Activated CD4-positive, CD25-positive, alpha-beta regulatory T cell treated with anti-CD3 and anti-CD28 coated beads, Interleukin-2, amount 50 U/mL, for 16 hours (primary cell): Measurements from ENCODE around the gene ST3GAL5.

Experiments used
- DNase-seq: peaks from one replicate; pipeline ENCODE4 v3.0.0-alpha.2; 2020; ENCODE audit warnings: low read depth, low spot score

The ST3GAL5 gene

DNA sequence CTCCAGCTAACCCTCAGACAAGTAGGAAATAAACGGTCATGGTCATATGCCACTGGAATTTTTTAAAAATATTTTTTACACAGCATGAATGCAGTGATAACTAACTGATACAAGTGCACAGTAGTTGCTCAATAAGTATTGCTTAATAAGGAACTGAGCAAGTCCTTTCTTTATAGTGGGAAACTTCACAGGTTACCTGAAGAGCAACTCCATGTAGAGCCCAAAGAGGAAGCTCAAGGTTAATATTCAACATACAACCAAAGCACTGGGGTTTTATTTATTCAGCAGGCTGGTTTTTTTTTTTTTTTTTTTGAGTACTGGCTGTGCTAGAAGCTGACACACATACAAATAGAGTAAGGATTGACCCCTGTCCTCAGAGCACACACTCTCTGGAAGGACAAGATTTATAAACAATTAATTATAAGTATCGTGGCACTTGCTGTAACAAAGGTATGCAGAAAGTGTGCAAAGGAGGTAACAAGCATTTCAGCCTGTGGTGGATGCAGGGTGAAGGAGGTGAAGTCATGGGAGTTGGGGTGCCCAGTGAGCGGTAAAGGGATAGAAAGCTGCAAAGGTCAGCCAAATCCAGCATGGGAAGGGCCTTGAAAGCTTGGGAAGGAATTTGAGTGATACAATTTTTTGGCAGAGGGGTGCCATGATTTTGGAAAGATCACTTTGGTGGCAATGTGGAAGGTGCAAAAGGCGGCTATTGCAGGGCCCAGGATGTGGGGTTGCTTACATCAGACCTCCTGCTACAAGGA, 82.3 kb downstream of the ST3GAL5 start:
- no peak for DNase-seq

DNA sequence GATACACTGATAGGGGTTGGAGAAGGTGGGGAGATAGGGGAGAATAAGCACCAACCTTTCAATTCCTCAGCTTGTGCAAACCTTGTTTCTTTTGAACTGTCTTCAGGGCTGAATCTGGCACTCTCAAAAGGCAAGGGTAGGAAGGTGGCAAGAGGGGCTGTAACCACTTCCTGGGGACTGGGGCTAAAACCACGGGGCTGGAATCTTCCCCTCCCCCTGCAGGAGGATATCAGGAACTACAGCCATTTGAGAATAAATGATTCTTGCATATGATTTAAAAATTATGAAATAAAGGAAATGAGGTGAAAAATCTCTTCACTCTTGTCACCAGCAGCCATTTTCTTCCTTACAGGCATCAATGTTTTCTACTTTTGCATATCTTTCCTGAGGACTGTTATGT, 84.2 kb downstream of the ST3GAL5 start:
- DNase-seq = no peak

DNA sequence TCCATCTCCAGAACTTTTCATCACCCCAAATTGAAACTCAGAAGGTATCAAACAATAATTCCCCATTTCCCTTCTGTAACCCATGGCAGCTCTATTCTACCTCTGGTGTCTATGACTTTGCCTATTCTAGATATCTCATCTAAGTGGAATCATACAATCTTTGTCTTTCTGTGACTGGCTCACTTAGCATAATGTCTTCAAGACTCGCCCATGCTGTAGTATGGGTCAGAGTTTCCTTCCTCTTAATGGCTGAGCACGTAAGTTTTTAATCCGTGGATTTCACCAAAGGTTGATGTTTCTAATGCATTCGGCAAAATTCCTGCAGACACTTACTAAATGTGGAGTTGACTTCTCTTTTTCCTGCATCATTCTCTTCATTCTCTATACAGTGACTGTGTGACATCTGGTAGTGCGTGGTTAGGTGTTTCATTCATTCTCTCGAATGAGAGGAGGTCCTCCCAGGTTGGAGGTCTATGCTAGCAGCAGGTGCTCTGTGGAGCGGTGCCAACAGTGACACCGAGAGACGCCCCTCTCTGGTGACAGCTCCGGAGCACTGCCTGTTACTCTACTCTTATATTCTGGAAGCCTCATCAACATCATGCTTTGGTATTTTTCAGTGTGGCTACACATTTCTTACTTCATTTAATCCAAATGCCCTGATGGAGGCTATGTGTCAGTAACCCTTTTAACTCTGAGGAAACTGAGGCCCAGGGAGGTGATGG, 84.9 kb downstream of the ST3GAL5 start:
- no peak for DNase-seq

DNA sequence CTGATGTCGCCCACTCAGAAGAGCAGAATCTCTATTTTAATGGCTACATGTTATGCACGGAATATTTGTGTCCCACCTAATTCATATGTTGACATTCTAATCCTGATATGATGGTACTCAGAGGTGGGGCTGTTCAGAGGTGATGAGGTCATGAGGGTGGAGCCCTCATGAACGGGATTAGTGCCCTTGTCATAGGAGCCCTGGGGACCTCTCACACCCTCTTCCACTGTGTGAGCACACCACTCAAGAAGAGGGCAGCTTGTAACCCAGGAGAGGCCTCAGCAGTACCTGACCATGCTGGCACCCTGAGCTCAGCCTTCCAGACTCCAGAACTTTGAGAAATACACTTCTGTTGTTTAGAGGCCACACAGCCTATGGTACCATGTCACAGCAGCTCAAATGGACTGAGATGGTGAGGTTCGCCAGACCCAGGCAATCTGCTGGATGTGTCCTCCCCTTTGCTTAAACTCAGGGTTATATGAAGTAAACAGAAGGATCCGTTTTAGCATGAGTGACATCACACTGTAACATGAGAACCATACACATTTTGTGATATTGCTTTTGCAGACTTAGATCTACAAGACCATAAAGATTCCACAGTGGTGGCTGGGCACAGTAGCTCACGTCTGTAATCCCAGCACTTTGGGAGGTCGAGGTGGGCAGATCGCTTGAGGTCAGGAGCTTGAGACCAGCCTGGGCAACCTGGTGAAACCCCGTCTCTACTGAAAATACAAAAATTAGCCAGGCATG, 86.3 kb downstream of the ST3GAL5 start:
- no peak for DNase-seq

DNA sequence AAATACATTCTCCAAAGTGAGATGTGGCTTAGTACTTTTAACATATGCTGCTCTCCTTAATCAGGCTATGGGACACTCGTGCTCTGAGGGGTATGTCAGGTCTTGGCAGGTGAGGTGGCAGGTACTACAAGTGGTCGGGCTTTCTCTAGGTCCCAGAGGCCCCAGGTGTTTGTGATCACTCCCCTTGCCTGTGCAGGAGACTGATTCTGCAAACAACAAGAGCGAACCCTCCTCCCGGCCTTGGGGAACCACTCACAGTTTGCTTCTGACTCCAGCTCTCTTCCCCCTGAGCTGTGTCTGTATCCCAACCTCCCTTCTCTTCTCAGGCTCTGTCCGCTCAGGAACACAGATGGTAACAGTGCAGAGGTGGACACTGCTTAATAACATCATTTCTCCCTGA, 86.9 kb downstream of the ST3GAL5 start:
- DNase-seq = no peak

DNA sequence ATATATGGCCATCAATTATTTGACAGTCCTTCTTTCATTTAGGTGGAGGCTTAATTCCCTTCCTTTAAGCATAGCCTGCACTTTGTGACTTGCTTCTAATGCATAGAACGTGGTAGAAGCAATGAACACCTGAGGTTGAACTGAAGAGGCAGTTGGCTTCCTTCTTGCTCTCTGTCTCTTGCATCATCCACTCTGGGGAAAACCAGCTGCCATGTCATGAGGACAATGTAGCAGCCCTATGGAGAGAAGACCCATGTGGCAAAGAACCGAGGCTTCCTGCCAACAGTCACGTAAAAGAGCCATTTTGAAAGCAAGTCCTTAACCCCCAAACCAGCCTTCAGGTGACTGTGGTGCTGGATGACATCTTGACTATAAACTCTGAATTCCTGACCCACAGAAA, 88.2 kb downstream of the ST3GAL5 start:
- DNase-seq = no peak

DNA sequence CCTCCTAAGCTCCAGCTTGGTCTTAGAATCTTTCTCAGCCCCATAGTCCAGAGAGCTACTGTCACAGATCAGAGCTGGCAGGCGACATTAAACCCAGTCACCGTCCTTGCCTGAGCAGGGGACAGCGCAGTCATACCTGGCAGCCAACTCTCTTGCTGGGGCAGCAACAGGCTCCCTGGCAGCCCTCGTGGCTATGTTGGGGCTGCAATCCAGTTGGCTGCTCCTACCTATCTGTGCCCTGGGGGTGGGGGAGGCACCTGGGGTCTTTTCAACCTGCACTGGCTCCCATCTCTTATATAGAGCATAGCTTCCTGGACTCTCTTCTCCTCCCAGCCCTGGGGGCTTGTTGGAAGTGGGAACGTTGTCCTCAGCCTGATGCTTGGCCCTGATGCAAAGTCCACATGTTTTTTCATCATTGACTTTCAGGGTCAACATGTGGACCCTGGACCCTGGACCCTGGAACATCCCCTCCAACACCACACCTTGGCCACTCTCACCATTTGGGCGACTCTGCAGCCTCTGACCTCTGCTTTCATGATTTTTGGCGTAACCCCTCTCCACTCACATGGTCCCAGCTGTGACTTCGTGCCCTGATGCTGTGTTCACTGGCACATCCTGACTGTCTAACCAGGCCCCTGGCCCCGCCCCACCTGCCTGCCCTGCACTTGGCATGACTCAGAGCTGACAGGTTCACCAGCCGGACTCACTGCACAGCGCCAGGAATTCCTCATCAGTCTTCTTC, 89.4 kb downstream of the ST3GAL5 start:
- no peak for DNase-seq

DNA sequence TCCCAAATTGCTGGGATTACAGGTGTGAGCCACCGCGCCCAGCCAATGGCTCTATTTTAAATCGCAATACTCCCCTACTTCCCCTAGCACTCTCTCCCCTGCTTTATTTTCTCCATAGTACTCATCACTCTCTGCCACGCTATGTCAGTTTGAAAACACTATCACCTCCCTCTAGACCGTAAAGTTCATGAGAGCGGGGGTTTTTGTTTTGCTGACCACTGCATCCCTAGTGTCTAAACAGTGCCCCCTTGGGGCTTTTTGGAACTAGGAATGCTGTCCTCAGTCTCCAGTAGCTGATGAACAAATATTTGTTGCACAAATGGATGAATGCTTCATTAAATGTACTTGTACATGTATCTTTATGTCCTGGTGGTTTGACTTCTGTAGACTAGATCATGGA, 90.9 kb downstream of the ST3GAL5 start:
- DNase-seq = no peak

DNA sequence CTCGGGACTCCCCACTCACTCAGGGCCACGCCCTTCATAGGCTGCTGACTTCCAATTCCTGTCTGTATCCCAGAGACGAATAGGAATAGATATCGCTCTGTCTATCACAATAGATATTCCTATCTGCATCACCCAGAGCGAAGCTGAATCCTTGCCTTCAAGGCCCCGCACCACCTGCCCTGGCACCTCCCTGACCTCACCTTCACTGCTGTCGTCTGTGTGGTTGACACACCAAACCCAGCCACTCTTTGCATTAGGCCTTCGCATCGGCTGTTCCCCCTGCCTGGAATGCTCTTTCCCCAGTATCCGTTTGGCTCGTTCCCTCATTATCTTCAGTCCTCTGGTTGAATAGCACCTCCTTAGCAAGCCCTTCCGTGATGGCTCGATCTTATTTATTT, 91.5 kb downstream of the ST3GAL5 start:
- no peak for DNase-seq

DNA sequence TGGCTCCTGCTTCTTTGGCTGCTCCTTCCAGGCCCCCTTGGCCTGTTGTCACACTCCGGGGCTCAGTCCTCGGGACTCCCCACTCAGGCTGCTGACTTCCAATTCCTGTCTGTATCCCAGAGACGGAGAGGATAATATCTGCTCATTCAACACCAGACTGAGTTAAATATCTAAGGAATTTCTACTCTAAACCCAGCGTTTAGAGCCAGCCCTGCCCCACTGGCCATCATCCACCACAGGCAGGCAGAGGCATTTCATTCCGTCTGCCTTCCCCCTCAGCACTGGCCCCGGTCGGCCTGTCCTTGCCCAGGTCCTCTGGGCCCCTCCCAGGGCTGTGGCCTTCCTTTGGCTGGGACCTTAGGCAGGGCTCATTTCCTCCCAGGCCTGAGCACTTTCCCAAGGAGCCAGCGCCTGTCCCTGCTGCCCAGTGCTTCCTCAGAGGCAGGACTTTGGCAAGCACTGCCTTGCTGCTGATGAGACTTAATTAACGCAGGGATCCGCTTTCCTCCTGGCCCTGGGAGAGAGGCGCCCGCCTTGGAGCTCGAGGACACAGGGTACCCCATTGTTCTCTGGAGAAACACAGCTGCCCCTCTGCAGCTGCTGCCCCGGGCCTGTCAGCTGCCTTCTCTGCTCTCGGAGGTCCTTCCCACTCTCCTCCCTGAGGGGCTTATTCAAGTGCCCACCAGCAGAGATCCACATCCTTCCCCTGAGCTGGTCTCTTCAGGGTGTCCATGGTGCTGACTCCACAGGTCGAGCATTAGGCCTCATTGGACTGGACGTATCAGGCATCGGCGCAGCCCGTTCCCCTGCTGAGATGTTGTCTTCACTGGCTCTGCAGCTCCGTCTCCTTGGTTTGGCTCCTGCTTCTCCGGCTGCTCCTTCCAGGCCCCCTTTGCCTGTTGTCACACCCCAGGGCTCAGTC, 92.2 kb downstream of the ST3GAL5 start:
- no peak for DNase-seq

DNA sequence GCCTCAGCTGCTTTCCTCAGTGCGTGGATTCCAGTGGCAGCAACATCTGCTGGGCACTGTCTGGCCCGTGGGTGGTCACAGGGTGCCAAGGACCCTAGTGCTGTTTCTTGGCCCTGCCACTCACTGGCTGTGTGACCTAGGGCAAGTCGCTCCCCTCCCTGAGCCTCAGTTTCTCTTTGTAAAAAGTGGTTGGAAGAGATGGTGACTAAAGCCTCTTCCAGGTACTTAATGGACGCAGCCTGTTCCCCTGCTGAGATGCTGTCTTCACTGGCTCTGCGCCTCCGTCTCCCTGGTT, 92.8 kb downstream of the ST3GAL5 start:
- DNase-seq = no peak

DNA sequence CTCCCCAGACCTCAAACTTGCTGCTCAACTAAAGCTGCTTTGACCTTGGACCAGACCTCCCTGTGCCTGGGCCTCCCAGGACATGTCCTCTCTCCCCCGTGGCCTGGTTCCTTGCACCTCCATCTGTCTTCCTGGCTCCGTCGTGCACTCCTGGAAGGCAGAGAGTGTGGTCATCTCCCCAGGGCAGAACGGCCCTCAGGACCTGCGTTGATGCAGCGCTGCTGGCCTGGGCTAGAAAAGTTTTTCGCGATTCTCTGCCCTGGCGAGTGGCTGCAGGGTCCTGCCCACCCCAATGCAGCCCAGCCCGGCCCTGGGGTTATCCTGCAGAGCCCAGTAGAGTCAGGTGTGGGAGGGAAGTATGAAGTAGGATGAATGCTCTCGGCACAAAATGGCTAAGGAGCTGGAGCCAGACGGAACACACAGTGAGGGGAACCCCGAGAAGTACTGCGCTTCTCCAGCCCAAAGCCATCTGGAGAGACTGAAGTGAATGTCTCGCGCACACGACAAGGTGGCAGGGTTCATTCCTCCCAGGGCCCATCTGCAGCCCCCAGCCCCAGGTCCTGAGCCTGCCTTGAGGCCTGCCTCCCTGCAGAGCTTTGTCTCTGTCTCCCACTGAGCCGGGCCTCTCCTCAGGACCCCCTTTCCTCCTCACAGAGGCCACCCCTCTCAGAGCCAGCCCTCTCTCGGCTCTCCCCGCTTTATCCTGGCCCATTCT, 93.3 kb downstream of the ST3GAL5 start:
- no peak for DNase-seq

DNA sequence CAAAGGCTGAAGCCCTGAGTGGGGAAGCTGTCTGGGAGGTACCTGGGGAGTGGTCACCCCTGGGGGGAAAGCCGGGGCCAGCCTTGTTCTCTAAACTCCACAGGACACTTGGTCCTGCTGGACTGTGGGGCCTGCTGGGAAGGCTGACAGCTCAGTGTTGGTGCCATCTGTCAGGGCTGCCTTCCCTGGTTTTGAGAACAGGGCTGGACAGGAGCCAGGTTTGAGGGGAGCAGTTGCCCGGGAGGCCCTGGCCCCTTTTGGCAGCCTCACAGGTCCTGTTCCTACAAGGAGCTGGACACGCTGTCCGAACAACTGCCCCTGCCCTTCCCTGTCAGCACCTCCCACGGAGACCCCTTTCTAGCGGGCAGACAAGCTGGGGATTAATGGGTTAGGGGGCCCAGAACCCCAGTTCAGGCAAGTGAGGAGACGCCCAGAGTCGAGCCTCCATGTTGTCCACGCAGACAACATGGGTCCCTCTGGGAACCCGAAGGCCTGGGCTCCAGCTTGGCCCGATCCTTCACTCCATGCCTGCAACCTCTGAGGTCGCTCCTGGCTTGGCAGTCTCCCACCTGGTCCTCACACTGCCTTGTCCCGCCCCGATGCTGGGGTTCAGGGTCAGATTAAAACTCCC, 94.2 kb downstream of the ST3GAL5 start:
- DNase-seq = no peak

DNA sequence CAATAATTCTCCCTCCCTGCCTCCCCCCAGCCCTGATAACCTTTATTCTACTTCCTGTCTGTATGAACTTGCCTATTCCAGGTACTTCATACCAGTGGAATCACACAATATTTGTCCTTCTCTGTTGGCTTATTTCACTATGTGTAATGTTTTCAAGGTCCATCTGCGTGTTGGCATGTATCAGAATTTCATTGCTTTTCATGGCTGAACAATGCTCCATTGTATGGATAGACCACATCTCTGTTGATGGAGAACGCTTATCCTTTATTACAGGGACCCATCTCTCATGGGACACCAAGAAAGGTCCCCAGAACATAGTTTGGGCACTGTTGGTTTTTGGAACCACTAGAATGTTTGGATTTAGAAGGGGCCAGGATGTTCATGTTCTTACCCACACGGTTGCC, 94.8 kb downstream of the ST3GAL5 start:
- DNase-seq = no peak

DNA sequence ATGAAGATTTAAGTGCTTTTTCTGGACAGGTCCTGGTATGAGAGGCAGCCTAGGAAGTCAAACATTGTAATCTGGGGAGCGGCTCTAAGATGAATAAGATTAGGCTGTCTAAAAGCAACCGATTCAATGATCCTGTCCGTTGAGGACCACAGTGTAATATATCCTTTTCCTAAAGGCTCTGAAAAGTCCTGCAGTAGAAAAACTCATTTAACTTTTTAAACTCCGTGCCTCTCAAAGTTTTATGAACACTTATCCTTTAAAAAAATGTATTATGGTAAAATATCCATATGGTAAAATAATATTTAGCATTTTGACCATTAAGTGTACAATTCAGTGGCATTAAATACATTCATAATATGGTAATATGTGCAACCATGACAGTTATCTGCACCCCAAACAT, 95.2 kb downstream of the ST3GAL5 start:
- DNase-seq = no peak

DNA sequence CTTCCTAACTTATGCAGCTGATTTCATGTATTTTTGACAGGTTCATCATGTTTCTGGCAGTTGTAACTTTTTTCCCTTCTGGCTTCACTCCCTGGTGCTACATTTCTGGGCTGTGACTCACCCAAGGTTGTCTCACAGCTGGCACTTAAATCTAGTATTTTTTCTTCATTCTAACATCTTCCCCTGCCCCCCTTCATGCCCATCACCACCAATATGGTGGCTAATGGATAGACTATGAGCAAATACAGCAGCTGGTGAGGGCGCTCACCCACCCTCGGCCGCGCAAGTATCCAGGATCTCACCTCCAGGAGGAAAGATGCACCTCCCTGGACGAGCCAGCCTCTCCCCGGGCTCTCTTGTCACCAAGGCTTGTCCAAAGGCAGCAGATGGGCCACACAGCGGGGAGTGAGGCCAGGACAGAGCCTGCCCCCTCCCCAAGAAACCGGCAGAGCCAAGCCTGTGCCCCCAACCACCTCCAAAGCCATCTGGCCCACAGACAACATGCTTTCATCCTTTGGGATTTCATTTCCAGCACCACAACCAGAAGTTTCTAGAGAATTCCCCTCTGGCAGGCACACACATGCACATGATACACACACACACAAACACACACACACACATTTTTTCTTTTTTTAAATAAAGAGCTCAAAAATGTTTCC, 95.9 kb downstream of the ST3GAL5 start:
- DNase-seq = no peak

DNA sequence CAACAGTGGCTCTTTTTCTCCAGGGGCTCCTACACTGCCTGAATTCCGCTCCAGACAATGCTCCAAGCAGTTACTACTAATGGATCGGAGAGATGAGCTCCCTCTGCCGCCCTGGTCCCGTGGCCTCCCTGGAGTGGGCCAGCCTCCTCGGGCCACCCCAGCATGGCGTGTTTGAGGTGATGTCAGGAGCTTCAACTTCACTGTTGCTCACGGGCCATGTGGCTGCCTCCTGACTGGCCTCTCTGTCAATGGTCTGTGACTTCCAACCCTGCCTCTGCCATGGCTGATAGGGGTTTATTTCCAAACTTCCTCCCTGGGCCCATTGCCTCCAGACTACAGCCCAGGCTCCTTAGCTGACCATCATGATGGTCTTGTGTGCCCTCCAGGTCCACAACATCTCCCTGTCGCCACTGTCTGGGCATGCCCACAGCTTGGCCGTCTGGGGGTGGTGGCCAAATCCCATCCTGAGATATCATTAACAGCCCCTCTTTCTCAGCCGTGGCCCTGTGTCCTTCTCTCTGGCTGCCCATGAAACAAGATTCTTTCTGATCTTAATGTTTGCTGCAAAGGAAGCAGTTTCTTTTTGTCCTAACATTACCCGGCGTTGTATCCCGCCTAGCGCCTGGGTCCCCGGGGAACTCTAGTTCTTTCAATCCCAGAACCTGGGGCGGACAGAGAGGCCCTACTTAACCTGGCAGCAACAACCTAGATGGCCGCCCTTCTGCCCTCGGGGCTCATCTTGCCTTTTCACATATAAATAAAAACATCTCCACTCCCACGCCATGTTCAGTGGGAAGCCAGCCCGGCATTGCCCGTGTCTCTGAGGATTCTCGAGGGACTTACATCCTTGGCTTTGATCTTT, 96.9 kb downstream of the ST3GAL5 start:
- no peak for DNase-seq

DNA sequence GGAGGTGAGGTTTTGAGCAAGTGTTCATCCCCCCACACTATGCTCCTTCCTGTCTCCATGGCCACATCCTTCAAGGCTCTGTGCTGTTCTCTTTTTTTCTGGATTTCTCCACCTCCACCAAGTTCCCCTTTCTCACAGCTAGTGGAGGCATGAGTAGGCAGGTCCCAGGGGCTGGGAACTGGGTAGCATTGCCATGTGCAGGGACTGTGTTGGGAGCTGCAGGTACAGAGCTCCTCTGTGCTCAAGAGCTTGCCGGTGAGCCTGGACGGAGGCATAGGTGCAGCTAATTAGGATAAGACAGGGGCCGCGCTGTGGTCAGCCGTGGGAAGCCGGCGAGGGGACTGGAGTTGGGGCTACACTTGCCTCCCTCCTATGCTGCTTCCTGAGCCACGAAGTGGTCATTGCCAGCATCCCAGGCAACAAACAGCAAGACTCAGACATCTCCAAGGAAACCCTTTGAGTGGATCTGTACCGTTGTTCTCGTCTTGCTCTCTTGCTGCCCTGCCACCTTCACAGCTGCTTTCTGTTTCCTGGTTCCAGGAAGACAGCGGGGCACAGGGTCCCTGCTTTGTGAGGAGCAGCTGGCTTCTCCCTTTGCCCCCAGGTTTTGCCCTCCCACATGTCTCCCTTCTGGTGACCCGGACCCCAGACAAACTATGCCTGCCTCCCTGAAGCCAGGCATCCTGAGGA, 98.1 kb downstream of the ST3GAL5 start:
- DNase-seq = no peak
